ENCODE results near the gene RASGRF2.

- TF ChIP-seq CTCF (IDR thresholded peaks at IDR 0.05): no peak
- TF ChIP-seq POLR2A (IDR thresholded peaks at IDR 0.05): no peak
Measured at GRCh38 chr5:81146031-81146430, 185.9 kb downstream of the RASGRF2 start.
